GM18498 (cell line): ENCODE data around the gene TOPORS.

ENCODE experiments used
- ATAC-seq: cut with Tn5 transposase; IDR thresholded peaks from one replicate; pipeline ENCODE4 v1.9.1; 2021; ENCODE audit warnings: mild to moderate bottlenecking, moderate library complexity; ENCODE audit not compliant: unreplicated experiment

TOPORS gene

DNA sequence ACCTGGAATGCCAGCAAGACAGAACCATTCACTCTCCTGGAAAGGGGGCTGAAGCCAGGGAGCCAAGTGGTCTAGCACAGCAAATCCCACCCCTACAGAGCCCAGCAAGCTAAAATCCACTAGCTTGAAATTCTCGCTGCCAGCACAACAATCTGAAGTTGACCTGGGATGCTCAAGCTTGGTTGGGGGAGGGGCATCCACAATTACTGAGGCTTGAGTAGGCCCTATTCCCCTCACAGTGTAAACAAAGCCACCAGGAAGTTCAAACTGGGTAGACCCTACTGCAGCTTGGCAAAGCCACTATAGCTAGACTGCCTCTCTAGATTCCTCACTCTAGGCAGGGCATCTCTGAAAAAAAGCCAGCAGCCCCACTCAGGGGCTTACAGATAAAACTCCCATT, 43.7 kb downstream of the TOPORS start:
- no peak for ATAC-seq

DNA sequence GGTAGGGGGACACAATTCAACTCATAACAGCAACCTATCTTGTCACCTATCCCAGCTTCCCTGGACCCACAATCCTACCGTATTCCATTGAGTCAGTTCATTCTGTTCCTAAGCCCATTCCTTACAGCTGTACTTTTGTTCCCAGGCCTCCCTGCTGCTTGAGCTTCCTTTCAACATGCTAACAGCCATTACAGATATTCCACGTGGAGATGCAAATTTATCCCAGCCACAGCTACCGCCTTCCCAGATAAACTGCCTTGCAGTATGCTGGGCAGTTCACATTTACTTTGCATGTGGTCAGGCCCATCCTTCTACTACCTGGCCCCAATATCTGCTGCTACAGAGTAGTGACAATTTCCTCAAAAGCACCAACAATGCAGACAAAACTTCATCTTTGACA, 49.4 kb downstream of the TOPORS start:
- no peak for ATAC-seq

DNA sequence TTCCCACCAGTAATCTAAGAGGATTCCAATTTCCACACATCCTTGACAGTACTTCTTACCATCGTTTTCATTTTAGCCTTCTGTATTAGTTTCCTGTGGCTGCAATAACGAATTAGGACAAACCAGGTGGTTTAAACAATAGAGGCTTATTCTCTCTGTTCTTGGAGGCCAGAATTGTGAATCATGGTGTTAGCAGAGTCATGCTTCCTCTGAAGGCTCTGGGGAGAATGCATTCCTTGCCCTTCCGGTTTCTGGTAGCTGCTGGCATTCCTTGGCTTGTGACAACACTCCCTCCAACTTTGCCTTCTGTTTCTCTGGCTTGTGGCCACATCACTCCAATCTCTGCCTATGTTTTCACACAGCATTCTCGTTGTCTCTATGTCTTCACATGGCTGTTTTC, 49.9 kb downstream of the TOPORS start:
- ATAC-seq: no peak

DNA sequence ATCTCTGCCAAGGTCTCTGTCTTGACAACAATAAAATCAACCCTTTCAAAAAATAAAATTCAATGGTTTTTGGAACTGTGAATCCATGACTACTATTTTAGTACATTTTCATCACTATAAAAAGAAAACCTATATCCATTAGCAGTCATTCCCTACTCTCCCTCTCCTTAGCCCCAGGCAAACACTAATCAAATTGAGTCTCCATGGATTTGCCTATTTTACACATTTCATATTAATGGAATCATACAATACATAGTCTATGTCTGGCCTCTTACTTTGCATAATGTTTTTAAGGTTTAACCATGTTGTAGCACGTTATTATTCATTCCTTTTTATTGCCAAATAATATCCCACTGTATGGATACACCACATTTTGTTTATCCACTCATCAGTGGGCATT, 50.5 kb downstream of the TOPORS start:
- ATAC-seq: no peak

DNA sequence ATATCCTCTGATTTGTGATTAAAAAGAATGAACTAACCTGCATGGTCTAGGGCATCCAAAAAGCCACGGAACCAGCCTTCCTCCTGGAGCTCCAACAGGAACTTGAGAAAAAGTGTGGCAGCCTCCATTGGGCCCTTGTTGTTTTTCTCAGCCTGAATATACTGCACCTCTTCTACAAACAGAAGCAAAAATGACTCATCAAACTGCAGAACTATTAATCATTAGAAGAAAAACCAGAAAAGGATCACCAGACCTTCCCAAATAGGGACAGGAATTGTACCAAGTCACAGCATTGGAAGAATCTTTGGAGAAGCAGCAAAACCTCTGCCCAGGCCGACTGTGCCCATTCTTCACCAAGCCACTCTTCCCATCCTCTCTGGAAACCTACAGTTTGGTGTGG, 51.6 kb downstream of the TOPORS start:
- ATAC-seq: no peak

DNA sequence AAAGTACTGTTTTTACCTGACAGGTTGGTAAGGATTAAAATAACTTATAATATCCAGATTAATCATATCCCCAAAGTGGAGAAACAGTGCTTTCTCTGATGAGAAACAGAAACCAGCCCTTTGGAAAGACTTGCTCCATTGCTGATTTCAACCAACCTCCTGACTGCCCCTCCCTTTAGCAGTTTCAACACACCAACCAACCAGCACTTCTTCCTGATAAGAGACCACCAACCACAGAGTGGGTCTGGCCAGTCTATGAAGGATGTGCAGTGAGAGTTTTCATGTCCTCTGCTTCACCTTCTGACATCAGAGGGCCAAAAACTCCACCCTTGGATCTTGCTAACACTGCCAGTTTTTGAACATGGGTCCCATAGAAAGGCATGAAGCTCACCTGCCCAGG, 54.5 kb downstream of the TOPORS start:
- ATAC-seq: no peak

DNA sequence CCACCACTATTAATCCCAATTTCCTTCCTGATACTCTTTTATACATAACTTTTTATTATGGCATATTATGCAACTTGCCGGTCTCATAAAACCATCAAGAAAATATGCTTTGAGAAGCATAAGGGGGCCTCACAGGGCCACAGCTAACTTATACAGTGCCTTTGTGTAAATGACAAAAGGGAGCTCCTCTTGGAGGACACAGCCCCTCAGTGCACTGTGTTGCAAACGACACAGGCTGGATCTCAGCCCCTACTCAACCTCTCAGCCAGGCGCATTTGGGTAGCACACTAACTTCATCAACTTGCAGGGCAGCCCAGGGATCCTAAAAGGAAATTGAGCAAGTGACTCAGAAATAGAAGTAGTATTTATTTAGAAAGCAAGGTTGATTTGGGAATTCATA, 61.8 kb downstream of the TOPORS start:
- no peak for ATAC-seq
